HepG2 (cell line): ENCODE results near the gene ZSWIM6. TPM values are rescaled to one million over a fixed set of nuclear protein-coding genes. Genes with fewer than 3 reads are reported as not detected.

ENCODE experiments used
- ATAC-seq: fragments of 200-7000 bp; cut with Tn5 transposase; 3 replicates; pipeline ENCODE4 v1.9.1; 2020; ENCODE audit warnings: mild to moderate bottlenecking, moderate library complexity
- BruUV-seq: library from RNA; stranded (reverse); fragments of 400-500 nt; replicated peaks from 2 replicates; lab custom pipeline; 2021; lab: Mats Ljungman, UMichigan
- CTCF ChIA-PET: fragments of 300-600 bp; formaldehyde crosslinking; extraction: SDS; loops from one replicate; lab custom pipeline; 2021; ENCODE audit warnings: low total read pairs, inconsistent platforms, low intra/inter-chr PET ratio; lab: Yijun Ruan, JAX
- POLR2A ChIA-PET: fragments of 350-600 bp; sonication (Branson Sonifier 250); formaldehyde crosslinking; loops from one replicate; lab custom pipeline; 2020; ENCODE audit warnings: antibody characterized with exemption, inconsistent platforms; lab: Yijun Ruan, JAX
- DNase-seq: peaks from one replicate; pipeline ENCODE4 v3.0.0-alpha.2; 2015; ENCODE audit warnings: low spot score
- FAIRE-seq: peaks from 3 replicates; lab custom pipeline; 2011; peaks lifted over from hg19 to GRCh38; lab: Jason Lieb, UNC
- H2AFZ ChIP-seq: one replicate; pipeline ENCODE4 v1.6.1; 2011; ENCODE audit warnings: low read length, inconsistent platforms
- H3K27ac ChIP-seq: fragments of 300-600 bp; 3 replicates; pipeline ENCODE4 v1.8.0; 2011; ENCODE audit warnings: mixed run types, mild to moderate bottlenecking, mixed read lengths, low read length, inconsistent platforms; ENCODE audit not compliant: insufficient read depth; ENCODE audit errors: extremely low read length
- H3K27me3 ChIP-seq, 2 experiments: fragments of 200-600 bp in 1 of 2; 2 replicates in 1 of 2; 3 replicates in 1 of 2; pipeline versions ENCODE4 v1.6.0 to v1.8.0; 2011; ENCODE audit warnings: low read length in 2 of 2, mild to moderate bottlenecking in 2 of 2, moderate library complexity in 2 of 2, inconsistent platforms in 1 of 2; ENCODE audit not compliant: insufficient read depth in 2 of 2, control insufficient read depth in 1 of 2
- H3K36me3 ChIP-seq, 2 experiments: fragments of 200-600 bp in 1 of 2; replicated peaks in 1 of 2; 2 replicates in 1 of 2; 3 replicates in 1 of 2; pipeline versions ENCODE4 v1.5.1 to v1.8.0; 2011; ENCODE audit warnings: low read length in 2 of 2, inconsistent platforms in 1 of 2; ENCODE audit not compliant: insufficient read depth in 2 of 2, control insufficient read depth in 1 of 2
- H3K4me1 ChIP-seq: 2 replicates; pipeline ENCODE4 v1.5.1; 2012; ENCODE audit warnings: low read length, inconsistent platforms; ENCODE audit not compliant: insufficient read depth
- H3K4me2 ChIP-seq: 2 replicates; pipeline ENCODE4 v1.6.0; 2011; ENCODE audit warnings: low read depth, low read length, inconsistent platforms
- H3K4me3 ChIP-seq, 3 experiments: fragments of 200-600 bp in 1 of 3; sonication (generic), shearing (Covaris generic) in 1 of 3; replicated peaks in 1 of 3; 2 replicates each; pipeline ENCODE4 v1.5.1; 2011 to 2016; ENCODE audit warnings: low read length in 3 of 3, inconsistent platforms in 2 of 3, low read depth in 2 of 3, mild to moderate bottlenecking in 2 of 3, control low read depth in 1 of 3, mixed read lengths in 1 of 3; ENCODE audit not compliant: insufficient read depth in 1 of 3
- H3K79me2 ChIP-seq: one replicate; pipeline ENCODE4 v1.6.1; 2011; ENCODE audit warnings: low read length, inconsistent platforms; ENCODE audit not compliant: insufficient read depth
- H3K9ac ChIP-seq: 2 replicates; pipeline ENCODE4 v1.6.0; 2011; ENCODE audit warnings: mild to moderate bottlenecking, low read depth, low read length, inconsistent platforms; ENCODE audit not compliant: insufficient read depth
- H3K9me3 ChIP-seq: 2 replicates; pipeline ENCODE4 v1.5.1; 2012; ENCODE audit warnings: mild to moderate bottlenecking, low read length
- H4K20me1 ChIP-seq: 2 replicates; pipeline ENCODE4 v1.6.0; 2011; ENCODE audit warnings: inconsistent platforms, mild to moderate bottlenecking, low read length, moderate library complexity; ENCODE audit not compliant: insufficient read depth
- ARNT2 ChIP-seq: sonication (generic); formaldehyde crosslinking; IDR thresholded peaks from 2 replicates; pipeline ENCODE4 v1.8.0; 2022; ENCODE audit warnings: mild to moderate bottlenecking, low read depth, missing genetic modification reagents, moderate library complexity
- BRD4 ChIP-seq: sonication (generic); formaldehyde crosslinking; IDR thresholded peaks from 2 replicates; pipeline ENCODE4 v1.4.0; 2020; ENCODE audit warnings: missing genetic modification reagents
- HDAC2 ChIP-seq: sonication (generic); formaldehyde crosslinking; IDR thresholded peaks from 2 replicates; pipeline ENCODE4 v1.4.0; 2020; ENCODE audit warnings: missing genetic modification reagents
- NPAS2 ChIP-seq: sonication (generic); formaldehyde crosslinking; IDR thresholded peaks from 2 replicates; pipeline ENCODE4 v1.8.0; 2022; ENCODE audit warnings: mild to moderate bottlenecking, missing genetic modification reagents, borderline replicate concordance
- NR3C1 ChIP-seq: sonication (generic); formaldehyde crosslinking; IDR thresholded peaks from 2 replicates; pipeline ENCODE4 v1.4.0; 2020; ENCODE audit warnings: missing genetic modification reagents
- RAD21 ChIP-seq: fragments of 450-650 bp; formaldehyde crosslinking; IDR thresholded peaks from 2 replicates; pipeline ENCODE4 v1.5.0; 2020; ENCODE audit warnings: mild to moderate bottlenecking
- RARA ChIP-seq: IDR thresholded peaks from 2 replicates; pipeline ENCODE4 v1.6.1; 2016; ENCODE audit warnings: missing genetic modification reagents, missing compliant biosample characterization
- SOX6 ChIP-seq, 2 experiments: fragments of 450-650 bp in 1 of 2; sonication (generic) in 1 of 2; formaldehyde crosslinking in 1 of 2; IDR thresholded peaks; 2 replicates each; pipeline versions ENCODE4 v1.4.0 to v1.6.1; 2017 to 2020; ENCODE audit warnings: antibody characterized with exemption in 1 of 2, mild to moderate bottlenecking in 1 of 2, missing genetic modification reagents in 1 of 2
- SRY ChIP-seq: sonication (generic); formaldehyde crosslinking; IDR thresholded peaks from 2 replicates; pipeline ENCODE4 v1.8.0; 2022; ENCODE audit warnings: mild to moderate bottlenecking, missing genetic modification reagents
- TEAD2 ChIP-seq: sonication (generic); formaldehyde crosslinking; IDR thresholded peaks from 2 replicates; pipeline ENCODE4 v1.9.0; 2021; ENCODE audit warnings: missing genetic modification reagents
- ZFP1 ChIP-seq: IDR thresholded peaks from 2 replicates; pipeline ENCODE4 v1.6.1; 2016
- ZNF121 ChIP-seq: sonication (generic); formaldehyde crosslinking; IDR thresholded peaks from 2 replicates; pipeline ENCODE4 v1.5.0; 2020; ENCODE audit warnings: mild to moderate bottlenecking, missing genetic modification reagents
- ZNF17 ChIP-seq: sonication (generic); formaldehyde crosslinking; IDR thresholded peaks from 2 replicates; pipeline ENCODE4 v1.5.0; 2020; ENCODE audit warnings: mild to moderate bottlenecking, missing genetic modification reagents
- ZNF547 ChIP-seq: sonication (generic); formaldehyde crosslinking; IDR thresholded peaks from 2 replicates; pipeline ENCODE4 v1.5.1; 2020; ENCODE audit warnings: mild to moderate bottlenecking, missing genetic modification reagents
- ZNF737 ChIP-seq: sonication (generic); formaldehyde crosslinking; IDR thresholded peaks from 2 replicates; pipeline ENCODE4 v1.5.0; 2020; ENCODE audit warnings: missing genetic modification reagents, mild to moderate bottlenecking, borderline replicate concordance
- ZNF747 ChIP-seq: sonication (generic); formaldehyde crosslinking; IDR thresholded peaks from 2 replicates; pipeline ENCODE4 v1.8.1; 2023; ENCODE audit warnings: missing genetic modification reagents, mild to moderate bottlenecking, borderline replicate concordance
- ZNF761 ChIP-seq: sonication (generic); formaldehyde crosslinking; conservative IDR thresholded peaks from 2 replicates; pipeline ENCODE4 v1.4.0; 2020; ENCODE audit warnings: mild to moderate bottlenecking, missing genetic modification reagents
- ZSCAN30 ChIP-seq: sonication (generic); formaldehyde crosslinking; IDR thresholded peaks from 2 replicates; pipeline ENCODE4 v1.5.0; 2020; ENCODE audit warnings: mild to moderate bottlenecking, missing genetic modification reagents
- WGBS: methylation state at CpG from one replicate; pipeline ENCODE4 v1.1.6; 2017; ENCODE audit warnings: low lambda C conversion rate; 5-methylcytosine and 5-hydroxymethylcytosine counted together
- in situ Hi-C: cut with HindIII; loops from 2 replicates; pipeline ENCODE4 v1.10.0; 2017; ENCODE audit warnings: low pct_unique_long_range_greater_than_20kb; ENCODE audit not compliant: extremely low pct_ligation_motif_present
- intact Hi-C: fragments of 100-400 bp; cut with micrococcal nuclease; formaldehyde crosslinking; loops from one replicate; pipeline ENCODE4 v1.10.0; 2022; ENCODE audit not compliant: unreplicated experiment
- polyA plus RNA-seq, 8 experiments: library from polyadenylated mRNA; depleted of rRNA in 3 of 8; stranded (reverse) in 7 of 8; unstranded in 1 of 8; fragments of >200 nt; fragmentation: Illumina TruSeq in 4 of 8; extraction: Trizol in 4 of 8; gene quantifications; 2 replicates each; pipeline versions ENCODE4 v1.2.1 to v1.2.3, GENCODE V29; 2011 to 2016; ENCODE audit warnings: low read depth in 4 of 8, missing spikeins in 1 of 8, mixed read lengths in 1 of 8; ENCODE audit not compliant: insufficient read depth in 1 of 8
- total RNA-seq, 5 experiments: library from RNA; depleted of rRNA; stranded (reverse); fragments of >200 nt; fragmentation: Illumina TruSeq; extraction: Trizol; gene quantifications; 2 replicates each; pipeline ENCODE4 v1.2.3, GENCODE V29; 2016; ENCODE audit warnings: low read depth in 1 of 5
- TF ChIP-seq, protein P1 (sequence below): IDR thresholded peaks from 2 replicates; pipeline ENCODE4 v1.6.1; 2016; ENCODE audit warnings: low read depth, borderline replicate concordance
- TF ChIP-seq, protein P2 (sequence below): sonication (generic); formaldehyde crosslinking; IDR thresholded peaks from 2 replicates; pipeline ENCODE4 v1.8.0; 2022; ENCODE audit warnings: missing genetic modification reagents, mild to moderate bottlenecking, moderate library complexity, borderline replicate concordance
- TF ChIP-seq, protein P3 (sequence below): sonication (generic); formaldehyde crosslinking; conservative IDR thresholded peaks from 2 replicates; pipeline ENCODE4 v1.4.0; 2020; ENCODE audit warnings: missing genetic modification reagents
- TF ChIP-seq, protein P4 (sequence below): sonication (generic); formaldehyde crosslinking; IDR thresholded peaks from 2 replicates; pipeline ENCODE4 v1.5.0; 2020; ENCODE audit warnings: mild to moderate bottlenecking, missing genetic modification reagents, moderate library complexity

ZSWIM6 gene
- total and polyA plus RNA-seq, 2 of the 13 experiments (the other 11 are each of a cell fraction or from before 2014, with no cell fraction given), result 0.82 to 1.9 TPM

DNA sequence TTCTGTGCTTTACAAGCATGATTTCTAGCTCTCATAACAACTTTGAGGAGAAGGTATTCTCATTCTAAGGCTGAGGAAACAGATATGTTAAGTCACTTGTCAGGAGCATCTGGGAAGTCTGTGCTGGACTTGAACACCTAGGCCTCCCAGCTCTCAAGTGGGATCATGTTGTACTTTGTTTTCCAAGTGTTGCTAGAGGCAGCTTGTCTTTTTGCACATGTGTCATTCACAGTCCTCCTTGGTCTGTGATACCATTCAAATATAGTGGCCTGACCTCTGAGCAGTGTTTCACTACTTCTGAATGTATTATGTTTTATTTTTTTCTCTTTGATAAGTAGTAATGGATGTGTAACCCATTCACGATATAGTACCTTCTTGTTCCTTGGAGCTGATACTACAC, 21.2 kb downstream of the ZSWIM6 start (continued):
- TF ChIP-seq RAD21 (CRISPR knock-in tag) (no peak), ZSCAN30 (CRISPR knock-in tag) (no peak), BRD4 (CRISPR knock-in tag) (no peak), ZNF761 (CRISPR knock-in tag) (no peak)
- TF ChIP-seq, protein P1, sequence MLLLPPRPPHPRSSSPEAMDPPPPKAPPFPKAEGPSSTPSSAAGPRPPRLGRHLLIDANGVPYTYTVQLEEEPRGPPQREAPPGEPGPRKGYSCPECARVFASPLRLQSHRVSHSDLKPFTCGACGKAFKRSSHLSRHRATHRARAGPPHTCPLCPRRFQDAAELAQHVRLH (CRISPR knock-in tag), result no peak
- TF ChIP-seq, protein P2, sequence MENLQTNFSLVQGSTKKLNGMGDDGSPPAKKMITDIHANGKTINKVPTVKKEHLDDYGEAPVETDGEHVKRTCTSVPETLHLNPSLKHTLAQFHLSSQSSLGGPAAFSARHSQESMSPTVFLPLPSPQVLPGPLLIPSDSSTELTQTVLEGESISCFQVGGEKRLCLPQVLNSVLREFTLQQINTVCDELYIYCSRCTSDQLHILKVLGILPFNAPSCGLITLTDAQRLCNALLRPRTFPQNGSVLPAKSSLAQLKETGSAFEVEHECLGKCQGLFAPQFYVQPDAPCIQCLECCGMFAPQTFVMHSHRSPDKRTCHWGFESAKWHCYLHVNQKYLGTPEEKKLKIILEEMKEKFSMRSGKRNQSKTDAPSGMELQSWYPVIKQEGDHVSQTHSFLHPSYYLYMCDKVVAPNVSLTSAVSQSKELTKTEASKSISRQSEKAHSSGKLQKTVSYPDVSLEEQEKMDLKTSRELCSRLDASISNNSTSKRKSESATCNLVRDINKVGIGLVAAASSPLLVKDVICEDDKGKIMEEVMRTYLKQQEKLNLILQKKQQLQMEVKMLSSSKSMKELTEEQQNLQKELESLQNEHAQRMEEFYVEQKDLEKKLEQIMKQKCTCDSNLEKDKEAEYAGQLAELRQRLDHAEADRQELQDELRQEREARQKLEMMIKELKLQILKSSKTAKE (CRISPR knock-in tag), result no peak

DNA sequence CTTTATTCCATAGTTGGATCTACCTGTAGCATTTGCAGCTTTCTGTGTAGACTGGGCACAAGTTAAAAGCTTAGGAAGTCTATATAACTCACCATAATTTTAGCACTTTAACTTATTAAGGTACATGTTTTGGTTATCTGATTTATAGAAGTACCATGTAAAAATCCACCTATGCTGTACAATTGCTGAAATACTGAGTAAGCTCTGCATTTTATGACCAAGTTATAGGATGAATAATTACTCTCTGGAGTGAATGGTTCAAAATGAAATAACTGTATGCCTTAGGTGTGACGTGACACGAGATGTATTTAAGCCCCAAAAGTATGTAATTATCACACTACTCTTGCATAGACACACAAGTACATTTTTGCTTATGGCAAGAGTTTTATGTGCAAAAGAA, 22.1 kb downstream of the ZSWIM6 start:
- no TSS peak for BruUV-seq
- Histone ChIP-seq H3K4me1 (no peaks in the 10 kb centered on the region), H2AFZ (no peak overlapping the region), H3K36me3 (no peaks in the 10 kb centered on the region), H3K27ac (no peak overlapping the region), H3K79me2 (peaks cover 4% of the 10 kb centered on the region), H3K4me3 (no peak overlapping the region), H3K9me3 (peaks cover 15% of the 10 kb centered on the region), H4K20me1 (no peaks in the 10 kb centered on the region), H3K9ac (no peak overlapping the region), H3K4me2 (no peak overlapping the region), H3K27me3 (no peaks in the 10 kb centered on the region)
- FAIRE-seq (no peak), ATAC-seq (no peak), DNase-seq (no peak)
- 58% methylated on average over 2 of the region's 2 CpGs for WGBS
- ChIA-PET CTCF (no interaction called here), POLR2A (no interaction called here)
- intact Hi-C loops, result no loop called here
- in situ Hi-C loops, result no loop called here
- TF ChIP-seq ZNF547, result no peak
- TF ChIP-seq ARNT2, result no peak
- no peak for TF ChIP-seq ZNF737 (CRISPR knock-in tag)
- TF ChIP-seq SOX6 (IDR thresholded peaks at IDR 0.05), result no peak
- TF ChIP-seq SOX6 (CRISPR knock-in tag; IDR thresholded peaks at IDR 0.05), result no peak
- TF ChIP-seq ZNF121, result no peak
- TF ChIP-seq NPAS2, result no peak
- TF ChIP-seq HDAC2 (CRISPR knock-in tag), result no peak
- no peak for TF ChIP-seq ZNF747 (CRISPR knock-in tag)
- TF ChIP-seq SRY (CRISPR knock-in tag), result no peak
- no peak for TF ChIP-seq TEAD2 (CRISPR knock-in tag)
- TF ChIP-seq RARA (CRISPR knock-in tag), result no peak
- TF ChIP-seq, protein P3, sequence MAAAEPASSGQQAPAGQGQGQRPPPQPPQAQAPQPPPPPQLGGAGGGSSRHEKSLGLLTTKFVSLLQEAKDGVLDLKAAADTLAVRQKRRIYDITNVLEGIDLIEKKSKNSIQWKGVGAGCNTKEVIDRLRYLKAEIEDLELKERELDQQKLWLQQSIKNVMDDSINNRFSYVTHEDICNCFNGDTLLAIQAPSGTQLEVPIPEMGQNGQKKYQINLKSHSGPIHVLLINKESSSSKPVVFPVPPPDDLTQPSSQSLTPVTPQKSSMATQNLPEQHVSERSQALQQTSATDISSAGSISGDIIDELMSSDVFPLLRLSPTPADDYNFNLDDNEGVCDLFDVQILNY, result no peak
- no peak for TF ChIP-seq ZFP1 (CRISPR knock-in tag)
- TF ChIP-seq, protein P4, sequence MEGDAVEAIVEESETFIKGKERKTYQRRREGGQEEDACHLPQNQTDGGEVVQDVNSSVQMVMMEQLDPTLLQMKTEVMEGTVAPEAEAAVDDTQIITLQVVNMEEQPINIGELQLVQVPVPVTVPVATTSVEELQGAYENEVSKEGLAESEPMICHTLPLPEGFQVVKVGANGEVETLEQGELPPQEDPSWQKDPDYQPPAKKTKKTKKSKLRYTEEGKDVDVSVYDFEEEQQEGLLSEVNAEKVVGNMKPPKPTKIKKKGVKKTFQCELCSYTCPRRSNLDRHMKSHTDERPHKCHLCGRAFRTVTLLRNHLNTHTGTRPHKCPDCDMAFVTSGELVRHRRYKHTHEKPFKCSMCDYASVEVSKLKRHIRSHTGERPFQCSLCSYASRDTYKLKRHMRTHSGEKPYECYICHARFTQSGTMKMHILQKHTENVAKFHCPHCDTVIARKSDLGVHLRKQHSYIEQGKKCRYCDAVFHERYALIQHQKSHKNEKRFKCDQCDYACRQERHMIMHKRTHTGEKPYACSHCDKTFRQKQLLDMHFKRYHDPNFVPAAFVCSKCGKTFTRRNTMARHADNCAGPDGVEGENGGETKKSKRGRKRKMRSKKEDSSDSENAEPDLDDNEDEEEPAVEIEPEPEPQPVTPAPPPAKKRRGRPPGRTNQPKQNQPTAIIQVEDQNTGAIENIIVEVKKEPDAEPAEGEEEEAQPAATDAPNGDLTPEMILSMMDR (CRISPR knock-in tag), result no peak
- TF ChIP-seq NR3C1 (CRISPR knock-in tag), result no peak
- no peak for TF ChIP-seq ZNF17
